GM21526 (cell line): ENCODE measurements around the gene PIAS2.
"Not testable (repeated sequence)": the region's sequence is repeated elsewhere in the genome, so short reads cannot be mapped to it uniquely, and the experiment has no call there.

Experiments used
- ATAC-seq: cut with Tn5 transposase; IDR thresholded peaks from one replicate; pipeline ENCODE4 v1.9.1; 2021; ENCODE audit warnings: moderate library complexity; ENCODE audit not compliant: unreplicated experiment, low FRiP score

PIAS2 gene

GRCh38 chr18:46909497-46909896, 7.8 kb downstream of the PIAS2 start:
- ATAC-seq, result no peak

GRCh38 chr18:46903406-46903805, 13.9 kb downstream of the PIAS2 start:
- no peak for ATAC-seq

- peak; percentile 70 for ATAC-seq
Measured at GRCh38 chr18:46899274-46899948, 17.9 kb downstream of the PIAS2 start.

- no peak for ATAC-seq
Measured at GRCh38 chr18:46894124-46894523, 23.2 kb downstream of the PIAS2 start.

GRCh38 chr18:46893360-46893759, 23.9 kb downstream of the PIAS2 start:
- ATAC-seq, result no peak

GRCh38 chr18:46892842-46893241, 24.5 kb downstream of the PIAS2 start:
- ATAC-seq, result no peak

- ATAC-seq, result peak; percentile 71
Measured at GRCh38 chr18:46891742-46892214, 25.5 kb downstream of the PIAS2 start.

- ATAC-seq, result no peak
Measured at GRCh38 chr18:46888965-46889364, 28.3 kb downstream of the PIAS2 start.

GRCh38 chr18:46886893-46887292, 30.4 kb downstream of the PIAS2 start:
- ATAC-seq, result no peak

GRCh38 chr18:46883180-46883579, 34.1 kb downstream of the PIAS2 start:
- ATAC-seq, result no peak

- no peak for ATAC-seq
Measured at GRCh38 chr18:46877329-46877987, 39.8 kb downstream of the PIAS2 start.

GRCh38 chr18:46868169-46868921, 49.0 kb downstream of the PIAS2 start:
- no peak for ATAC-seq

GRCh38 chr18:46867367-46868143, 49.8 kb downstream of the PIAS2 start:
- no peak for ATAC-seq

- no peak for ATAC-seq
Measured at GRCh38 chr18:46866523-46866922, 50.8 kb downstream of the PIAS2 start.

GRCh38 chr18:46865245-46865644, 52.1 kb downstream of the PIAS2 start:
- not testable (repeated sequence) for ATAC-seq

GRCh38 chr18:46859855-46860254, 57.5 kb downstream of the PIAS2 start:
- ATAC-seq, result no peak

- no peak for ATAC-seq
Measured at GRCh38 chr18:46858290-46858689, 59.0 kb downstream of the PIAS2 start.

- ATAC-seq, result no peak
Measured at GRCh38 chr18:46856973-46857372, 60.3 kb downstream of the PIAS2 start.

- ATAC-seq, result no peak
Measured at GRCh38 chr18:46849007-46849406, 68.3 kb downstream of the PIAS2 start.

- no peak for ATAC-seq
Measured at GRCh38 chr18:46843372-46843771, 73.9 kb downstream of the PIAS2 start.

GRCh38 chr18:46842583-46842982, 74.7 kb downstream of the PIAS2 start:
- no peak for ATAC-seq
